HG03342 (cell line): Measurements from ENCODE around the gene LRRC10.

Experiments used
- ATAC-seq: cut with Tn5 transposase; IDR thresholded peaks from one replicate; pipeline ENCODE4 v1.9.1; 2021; ENCODE audit warnings: mild to moderate bottlenecking, moderate library complexity; ENCODE audit not compliant: unreplicated experiment

LRRC10 gene, protein sequence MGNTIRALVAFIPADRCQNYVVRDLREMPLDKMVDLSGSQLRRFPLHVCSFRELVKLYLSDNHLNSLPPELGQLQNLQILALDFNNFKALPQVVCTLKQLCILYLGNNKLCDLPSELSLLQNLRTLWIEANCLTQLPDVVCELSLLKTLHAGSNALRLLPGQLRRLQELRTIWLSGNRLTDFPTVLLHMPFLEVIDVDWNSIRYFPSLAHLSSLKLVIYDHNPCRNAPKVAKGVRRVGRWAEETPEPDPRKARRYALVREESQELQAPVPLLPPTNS

DNA sequence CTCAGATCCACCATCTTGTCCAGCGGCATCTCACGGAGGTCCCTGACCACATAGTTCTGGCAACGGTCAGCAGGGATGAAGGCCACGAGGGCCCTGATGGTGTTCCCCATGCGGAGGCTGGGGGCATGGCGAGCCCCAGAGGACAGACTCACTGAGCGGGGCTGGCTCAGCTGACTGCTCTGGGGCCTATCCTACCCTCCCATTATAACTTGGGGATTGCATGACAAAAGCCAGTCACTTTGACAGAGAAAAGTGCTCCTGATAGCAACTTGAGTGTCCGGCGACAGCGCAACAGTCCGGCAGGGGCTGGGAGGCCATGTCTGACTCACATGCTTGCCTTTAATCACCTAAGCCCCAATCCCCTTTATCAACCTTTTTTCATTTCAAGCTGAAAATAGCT is at the start of gene LRRC10:
Gene LRRC10 (minus strand): TSS at position 179 of the 400 bp plus-strand sequence. CDS start 69 bp downstream, at position 110.
- no peak for ATAC-seq

DNA sequence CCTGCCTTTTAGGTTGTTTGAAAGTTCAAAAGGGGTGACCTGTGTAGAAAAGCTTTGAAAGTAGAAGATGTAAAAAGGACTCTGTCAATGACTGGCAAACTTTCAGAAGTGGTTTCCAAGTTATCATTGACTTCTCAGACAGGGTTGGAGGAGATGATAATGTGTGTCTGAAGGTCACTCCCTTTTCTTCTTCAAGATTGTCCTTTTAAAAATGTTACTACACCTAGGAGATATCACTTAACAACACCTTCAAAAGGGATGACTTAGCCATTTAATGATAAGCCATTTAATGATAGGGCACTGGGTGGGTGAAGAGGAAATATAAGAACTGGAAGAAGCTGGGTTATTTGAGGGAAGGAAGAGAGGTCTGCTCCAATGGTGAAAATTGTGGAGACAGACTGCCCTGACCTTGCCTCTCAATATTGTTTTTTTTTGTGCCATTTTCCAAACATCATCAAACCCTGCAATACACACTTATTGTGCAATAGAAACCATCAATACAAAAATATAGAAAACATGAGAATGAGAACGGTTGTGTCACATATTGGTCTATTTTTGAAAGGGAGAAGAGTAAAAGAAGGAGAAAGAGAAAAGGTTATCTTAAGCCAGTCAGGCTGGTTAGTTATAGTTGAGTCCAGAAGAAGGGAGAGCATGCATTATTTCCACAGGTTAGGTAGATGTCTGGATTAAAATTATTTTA is 49.6 kb upstream of the LRRC10 start:
- no peak for ATAC-seq

DNA sequence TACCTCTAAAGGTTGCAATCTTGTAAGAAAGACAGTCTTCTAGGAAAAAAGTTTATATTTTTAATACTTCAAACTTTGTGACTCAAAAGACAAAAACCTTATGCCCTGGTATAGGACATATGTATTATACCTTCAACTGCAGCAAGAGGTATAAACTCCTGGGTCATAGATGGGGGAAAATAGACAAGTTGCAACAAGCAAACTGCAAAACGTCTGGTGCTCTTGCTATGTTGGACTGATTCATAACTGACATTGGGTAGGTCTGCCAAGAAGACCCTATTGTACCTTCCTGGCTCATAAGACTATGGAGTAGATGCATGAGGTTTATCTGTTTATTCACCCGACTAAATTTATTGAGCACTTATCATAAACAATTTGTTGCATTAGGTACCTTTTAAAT is 47.5 kb upstream of the LRRC10 start:
- no peak for ATAC-seq

DNA sequence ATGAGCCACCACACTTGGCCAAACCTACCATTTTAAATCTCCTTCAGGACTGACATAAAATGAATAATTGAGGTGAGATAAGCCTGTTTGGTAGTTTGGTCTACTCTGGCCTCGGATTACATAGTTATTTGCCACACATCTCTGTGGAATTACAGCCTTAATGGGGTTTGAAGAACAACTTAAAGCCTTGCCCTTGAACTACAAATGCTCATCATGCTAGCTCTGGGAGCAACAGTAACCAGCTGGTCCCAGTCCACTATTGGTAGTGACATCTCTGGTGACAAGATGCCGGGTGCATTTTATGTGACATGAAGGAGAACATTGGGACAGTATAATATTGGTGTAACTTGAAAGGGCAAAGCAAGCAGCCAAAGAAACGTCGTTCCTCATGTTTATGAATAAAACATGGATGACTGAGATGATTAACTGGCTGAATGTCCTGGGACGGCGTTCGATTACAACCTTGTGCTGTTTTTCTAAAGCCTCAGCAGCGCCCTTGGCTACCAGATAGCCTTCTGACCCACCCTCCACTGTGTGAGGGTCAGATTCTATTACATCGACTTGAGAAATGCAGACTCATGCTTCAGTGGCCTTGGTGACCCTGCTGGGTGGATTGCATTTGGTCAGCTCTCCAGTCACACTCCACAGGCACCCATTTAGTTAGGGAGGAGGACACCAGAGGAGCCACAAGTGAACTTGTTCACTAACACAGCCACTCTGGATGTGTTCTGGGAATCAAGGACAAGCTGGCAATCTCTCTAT is 46.9 kb upstream of the LRRC10 start:
- ATAC-seq = no peak

DNA sequence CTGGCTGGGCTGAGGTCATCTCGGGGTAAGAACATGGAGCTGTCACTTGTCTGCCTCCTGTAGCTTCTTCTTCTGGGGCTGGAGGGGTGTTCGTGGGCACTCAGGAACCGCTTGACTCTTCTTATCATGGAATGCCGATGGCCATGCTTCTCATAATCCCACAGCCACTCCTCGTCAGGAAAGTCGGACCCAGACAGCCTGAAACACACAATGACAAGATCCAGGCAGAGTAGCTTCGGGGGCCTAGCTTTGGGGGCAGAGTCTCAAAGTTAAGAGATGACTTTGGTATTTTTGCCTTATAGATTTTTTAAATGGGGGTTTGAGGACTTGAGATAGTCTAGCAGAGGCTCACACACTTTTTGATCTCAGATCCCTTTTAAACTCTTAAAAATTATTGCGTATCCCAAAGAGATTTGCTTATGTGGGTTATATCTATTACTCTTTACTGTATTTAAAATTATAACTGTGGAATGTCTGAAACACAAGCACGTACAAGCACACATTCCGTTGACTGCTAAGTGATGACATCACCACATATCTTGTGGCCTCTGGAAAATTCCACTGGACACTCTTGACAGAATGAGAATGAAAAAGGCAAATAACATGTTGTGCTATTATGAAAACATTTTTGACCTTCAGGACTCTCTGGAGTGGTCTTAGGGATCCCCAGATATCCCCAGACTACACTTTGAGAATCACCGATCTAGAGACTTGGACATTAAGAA is 45.1 kb upstream of the LRRC10 start:
- ATAC-seq = no peak

DNA sequence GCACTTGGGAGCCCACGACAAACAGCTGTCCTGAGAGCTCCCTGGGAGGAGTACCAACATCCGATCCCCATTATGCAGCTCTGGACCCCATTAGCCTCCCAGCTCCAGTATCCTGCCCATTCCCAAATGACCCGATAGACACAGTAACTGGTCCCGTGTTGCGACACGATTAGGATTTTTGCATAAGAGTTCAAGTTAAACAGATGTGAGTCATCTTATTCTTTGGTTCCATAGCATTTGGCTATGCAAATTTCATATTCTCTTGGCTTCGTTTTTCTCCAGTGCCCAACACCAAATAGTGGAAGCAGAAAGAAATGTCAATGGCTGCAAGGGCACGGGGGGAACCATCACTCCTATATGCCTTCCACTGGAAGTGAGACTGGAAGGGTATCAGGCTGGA is 43.0 kb upstream of the LRRC10 start:
- ATAC-seq = no peak

DNA sequence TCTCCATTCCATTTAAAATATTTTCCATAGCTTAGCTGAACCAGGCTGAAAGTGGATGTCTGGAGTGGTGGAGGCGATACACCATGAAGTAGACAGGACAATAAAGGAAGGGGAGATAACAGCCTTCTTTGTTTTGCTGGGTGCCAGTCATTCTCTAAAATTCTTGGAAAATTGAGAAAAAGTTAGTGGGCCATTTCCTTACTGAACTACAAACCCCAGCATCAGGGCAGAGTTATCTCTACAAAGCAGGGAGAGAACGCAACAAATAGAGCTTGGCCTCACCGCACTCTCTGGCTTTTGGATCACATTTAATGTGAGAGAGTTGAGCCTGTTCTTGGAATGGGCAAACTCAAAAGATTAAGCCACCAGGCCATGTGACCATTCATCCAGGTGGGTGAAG is 41.2 kb upstream of the LRRC10 start:
- no peak for ATAC-seq

DNA sequence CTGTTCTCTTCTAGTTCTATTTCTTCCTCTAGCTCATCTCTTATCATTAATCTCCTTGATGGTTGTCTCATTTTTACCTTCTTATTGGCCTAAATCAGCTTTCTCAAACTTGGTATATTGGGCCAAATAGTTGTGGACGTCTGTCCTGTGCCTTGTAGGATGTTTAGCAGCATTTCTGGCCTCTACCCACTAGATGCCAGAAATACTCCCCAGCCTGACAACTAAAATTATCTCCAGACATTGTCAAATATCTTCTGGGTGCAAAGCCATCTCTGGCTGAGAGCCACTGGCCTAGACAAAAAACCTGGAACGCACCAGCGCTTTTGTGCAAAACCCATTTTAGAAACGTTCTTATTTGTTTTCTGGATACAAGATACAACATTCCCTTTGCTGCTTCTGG is 38.8 kb upstream of the LRRC10 start:
- ATAC-seq = no peak

DNA sequence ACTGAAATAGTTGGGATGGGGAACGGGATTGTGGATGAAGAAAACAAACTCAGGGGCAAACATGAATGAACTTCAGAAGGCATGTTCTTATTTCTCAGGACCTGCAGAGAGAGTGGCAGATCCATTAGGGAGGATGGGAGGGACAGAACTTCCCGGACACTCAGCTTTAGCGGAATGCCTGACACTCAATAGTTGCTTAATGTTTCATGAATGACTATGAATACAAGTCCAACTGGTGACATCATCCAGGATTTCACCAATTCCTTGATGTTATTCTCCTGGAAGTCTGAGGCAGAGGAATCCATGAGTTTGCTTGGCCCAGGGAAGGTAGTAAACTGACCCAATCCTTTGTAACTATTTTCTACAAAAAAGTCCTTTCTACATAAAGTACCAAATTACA is 37.8 kb upstream of the LRRC10 start:
- no peak for ATAC-seq

DNA sequence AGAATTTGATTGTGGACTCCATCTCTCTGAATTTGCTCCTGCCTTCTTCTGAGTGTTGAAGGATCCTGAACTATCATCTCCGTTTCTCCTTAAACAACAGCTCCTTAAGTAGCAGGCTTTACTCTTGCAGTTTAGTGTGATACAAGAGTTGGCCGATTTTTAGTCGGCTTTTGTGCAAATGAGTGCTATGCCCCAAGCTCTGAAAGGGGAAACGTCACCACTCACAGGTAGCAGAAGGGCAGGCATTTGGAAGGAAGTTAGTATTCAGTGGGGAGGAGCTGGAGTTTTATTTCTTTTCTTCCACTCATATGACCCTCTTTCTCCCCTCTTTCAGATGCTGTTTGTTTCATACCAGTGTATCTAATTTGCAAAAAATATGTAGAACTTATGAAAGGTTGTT is 36.5 kb upstream of the LRRC10 start:
- no peak for ATAC-seq

DNA sequence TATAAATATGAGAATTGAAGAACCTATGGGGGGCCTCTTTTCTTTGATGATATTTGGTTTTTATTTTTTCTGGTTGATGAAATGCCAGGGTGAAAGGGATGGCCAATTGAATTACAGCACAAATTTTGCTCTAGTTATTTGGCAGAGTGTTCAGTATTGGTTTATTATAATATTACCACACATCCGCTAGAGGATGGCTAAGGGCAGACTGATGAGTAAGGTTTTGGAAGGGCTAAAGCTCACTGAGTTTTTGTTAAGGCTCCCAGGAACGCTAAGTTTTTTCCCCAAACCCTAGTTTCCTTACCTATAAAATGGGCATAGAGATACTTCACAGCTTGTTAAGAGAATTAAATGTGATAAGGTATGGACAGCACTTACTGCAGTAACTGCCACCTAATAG is 34.3 kb upstream of the LRRC10 start:
- ATAC-seq = no peak

DNA sequence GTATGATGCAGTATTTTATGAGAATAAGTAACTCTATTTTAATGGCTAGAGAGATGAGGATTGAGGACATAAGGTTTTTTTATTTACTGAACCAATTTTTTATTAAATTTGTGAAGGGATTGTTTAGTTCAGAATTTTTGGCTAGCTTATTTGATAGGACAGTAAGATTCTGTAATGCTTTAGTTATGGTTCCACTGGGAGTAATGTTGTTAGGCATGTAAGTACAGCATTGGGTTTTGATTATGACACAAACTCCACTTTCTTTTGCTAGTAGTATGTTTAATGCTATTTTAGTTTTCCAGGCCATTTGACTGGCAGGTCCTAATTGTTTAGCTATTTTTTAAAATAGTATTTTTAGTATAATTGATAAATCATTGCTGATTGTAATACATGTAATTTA is 33.8 kb upstream of the LRRC10 start:
- no peak for ATAC-seq

DNA sequence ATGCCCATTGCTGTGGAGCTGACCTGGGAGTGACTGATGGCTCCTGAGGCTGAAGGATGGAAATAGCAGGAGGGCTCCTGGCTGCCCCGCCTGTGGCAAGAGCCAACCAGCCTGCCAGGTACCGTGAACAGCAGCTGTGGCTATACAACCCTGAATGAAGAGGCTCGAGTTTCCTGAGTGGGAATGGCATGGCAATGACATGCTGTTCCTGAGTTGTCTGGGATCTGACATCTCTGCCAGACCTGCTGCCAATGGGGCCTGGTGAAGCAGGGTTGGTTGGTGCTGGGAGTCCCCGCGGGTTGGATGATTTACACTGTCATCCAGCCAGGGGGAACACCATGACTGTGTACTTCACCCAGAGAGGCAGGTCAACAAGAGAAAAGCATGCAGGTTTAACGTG is 31.8 kb upstream of the LRRC10 start:
- no peak for ATAC-seq

DNA sequence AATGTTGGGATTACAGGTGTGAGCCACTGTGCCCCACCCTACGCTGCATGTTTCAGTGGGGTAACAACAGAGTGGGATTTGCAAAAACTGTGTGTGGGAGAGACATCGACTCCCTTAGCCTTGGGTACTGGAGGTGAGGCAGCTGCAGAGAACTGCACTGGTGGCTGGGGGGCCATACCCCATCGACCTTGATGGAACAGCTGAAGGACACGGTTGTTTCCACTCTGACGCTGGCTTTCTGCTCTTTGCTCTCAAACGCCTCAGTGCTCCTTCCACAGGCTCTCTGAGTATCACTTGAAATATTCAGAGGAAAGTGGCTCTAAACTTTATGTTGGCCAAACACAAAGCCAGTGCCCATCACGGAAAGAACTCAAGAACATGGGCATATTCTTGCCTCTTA is 30.8 kb upstream of the LRRC10 start:
- no peak for ATAC-seq

DNA sequence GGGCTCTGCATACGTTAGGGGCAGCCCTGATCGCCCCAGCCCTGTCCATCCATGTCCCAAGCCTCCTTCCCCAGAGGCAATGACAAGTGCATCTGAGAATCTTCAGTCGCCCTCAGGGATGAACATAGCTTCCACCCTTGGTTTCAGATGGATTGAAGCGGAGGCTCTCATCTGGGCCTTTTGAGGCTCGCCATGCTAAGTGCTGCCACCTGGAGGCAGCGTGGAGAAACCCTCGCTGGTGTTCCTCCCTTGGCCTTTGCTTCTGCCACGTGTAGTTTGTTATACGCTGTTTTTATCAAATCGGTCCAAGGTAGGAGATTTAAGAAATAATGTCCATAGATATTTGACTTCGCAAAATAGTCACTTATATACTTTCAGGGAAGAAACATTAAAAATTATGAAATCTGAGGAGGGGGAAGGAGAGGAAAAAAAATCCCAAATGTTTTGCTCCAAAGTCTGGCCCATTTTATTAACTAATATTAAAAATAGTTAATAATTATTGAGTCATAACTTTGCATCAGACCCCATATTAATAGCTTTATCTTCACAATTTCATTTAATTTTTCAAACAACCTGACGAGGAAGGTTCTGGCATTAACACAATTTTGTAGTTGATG is 28.8 kb upstream of the LRRC10 start:
- ATAC-seq = peak; percentile 92

DNA sequence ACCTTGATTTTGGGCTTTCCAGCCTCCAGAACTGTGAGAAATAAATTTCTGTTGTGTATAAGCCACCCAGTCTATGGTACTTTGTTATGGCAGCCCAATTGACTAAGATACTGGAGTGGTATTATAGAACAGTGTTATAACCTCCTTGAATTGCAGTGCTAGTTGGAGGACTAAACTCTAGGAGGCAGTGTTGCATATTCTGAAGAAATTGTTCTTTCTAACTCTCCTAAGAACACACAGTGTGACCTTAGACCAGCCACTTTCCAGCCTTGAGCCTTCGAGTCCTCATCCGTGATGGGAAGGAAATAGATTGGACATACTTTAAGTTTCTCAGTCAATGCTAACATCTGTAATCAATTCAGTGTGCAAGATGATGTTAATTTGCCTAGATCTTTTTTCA is 22.4 kb upstream of the LRRC10 start:
- ATAC-seq = no peak

DNA sequence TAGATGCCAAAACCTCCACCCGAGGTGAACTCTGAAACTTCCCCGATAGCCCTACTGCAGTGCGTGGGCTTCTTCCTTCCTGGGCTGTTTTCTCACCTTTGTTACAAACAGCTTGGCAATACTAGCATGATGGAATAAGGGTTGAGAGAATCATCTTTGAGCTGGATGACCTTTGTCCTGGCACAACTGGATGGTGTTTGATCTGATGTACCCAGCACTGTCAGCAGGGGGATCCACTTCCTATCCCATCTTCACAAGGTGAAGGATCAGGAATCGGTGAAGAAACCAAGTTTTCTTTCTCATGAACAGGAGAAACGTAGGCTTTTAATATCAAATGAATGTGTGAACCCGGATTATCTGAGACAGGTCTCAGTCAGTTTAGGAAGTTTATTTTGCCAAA is 19.5 kb upstream of the LRRC10 start:
- no peak for ATAC-seq

DNA sequence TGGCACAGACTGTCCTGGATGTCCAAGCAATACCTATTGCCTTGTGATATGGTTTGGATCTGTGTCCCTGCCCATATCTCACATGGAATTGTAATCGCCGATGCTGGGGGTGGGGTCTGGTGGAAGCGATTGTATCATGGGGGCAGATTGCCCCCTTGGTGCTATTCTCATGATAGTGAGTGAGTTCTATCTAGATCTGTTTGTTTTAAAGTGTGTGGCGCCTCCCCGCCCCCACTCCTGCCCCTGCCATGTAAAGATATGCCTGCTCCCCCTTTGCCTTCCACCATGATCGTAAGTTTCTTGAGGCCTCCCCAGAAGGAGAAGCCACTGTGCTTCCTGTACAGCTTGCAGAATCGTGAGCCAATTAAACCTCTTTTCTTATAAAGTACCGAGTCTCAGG is 16.8 kb upstream of the LRRC10 start:
- no peak for ATAC-seq

DNA sequence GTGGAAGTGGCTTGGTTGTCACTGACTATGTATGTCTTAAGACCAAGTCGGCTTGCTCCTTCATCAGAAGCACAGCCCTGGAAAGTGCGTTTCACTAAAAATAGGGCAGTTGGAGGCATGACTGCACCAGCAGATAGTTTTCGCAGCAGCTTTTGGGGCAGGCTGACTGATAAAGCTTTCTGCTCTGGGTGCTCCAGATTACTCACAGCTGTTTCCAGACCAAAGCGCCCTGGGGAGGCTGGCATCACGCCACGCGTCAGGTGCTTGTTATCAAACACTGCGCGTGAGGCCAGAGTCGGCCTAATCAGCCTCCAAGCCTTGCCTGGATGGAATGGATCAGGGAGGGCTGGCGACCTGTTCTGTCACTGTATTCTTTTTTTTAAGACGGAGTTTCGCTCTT is 13.3 kb upstream of the LRRC10 start:
- no peak for ATAC-seq

DNA sequence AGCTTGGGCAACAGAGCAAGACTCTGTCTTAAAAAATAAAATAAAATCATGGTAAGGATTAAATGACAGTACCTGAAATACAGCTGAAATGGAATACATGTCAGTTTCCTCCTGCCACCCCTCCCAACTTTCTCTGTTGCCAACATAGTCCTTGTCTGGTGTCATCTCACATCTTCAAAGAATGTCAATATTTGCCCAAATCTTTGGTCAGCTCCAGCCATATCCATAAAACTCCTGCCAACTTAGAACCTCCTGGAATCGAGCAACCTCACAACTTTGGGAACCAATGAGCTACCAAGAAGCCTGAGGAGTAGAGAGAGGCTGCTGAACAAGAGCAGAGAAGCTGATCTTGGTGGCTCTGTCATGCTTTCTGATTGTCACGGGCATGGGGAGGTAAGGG is 10.8 kb upstream of the LRRC10 start:
- ATAC-seq = no peak

DNA sequence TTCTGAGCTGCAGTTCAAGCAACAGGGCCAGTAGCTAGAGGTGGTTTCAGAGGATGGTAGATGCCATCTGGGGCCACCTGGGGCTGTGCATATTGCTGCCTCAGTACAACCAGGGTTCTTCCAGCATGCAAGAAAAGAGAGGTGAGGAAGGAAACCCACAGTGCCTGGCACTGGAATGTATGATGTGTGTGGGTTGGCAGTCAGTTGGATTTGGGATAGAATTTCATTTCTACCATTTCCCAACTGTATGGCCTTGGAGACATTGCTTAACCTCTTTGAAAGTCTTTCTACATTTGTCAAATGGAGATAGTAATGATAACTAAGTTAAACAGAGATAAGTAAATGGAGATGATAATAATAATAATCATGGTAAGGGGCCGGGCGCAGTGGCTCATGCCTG is 10.2 kb upstream of the LRRC10 start:
- ATAC-seq = no peak
